ENCODE results near the gene ZMYND15.

DNA sequence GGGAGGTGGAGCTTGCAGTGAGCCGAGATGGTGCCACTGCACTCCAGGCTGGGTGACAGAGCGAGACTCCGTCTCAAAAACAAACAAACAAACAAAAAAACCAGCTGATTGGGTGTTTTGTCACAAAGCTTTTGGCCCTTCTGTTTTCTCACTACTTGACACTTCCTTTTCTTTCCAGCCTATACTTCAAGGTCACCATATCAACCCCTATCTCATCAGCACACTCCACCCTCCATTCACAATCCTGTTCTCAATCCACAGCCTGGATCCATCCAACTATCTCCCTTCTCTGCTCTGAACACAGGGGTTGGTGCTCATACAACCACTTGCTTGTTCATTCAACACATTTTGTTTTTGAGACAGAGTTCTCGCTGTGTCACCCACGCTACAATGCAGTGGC lies 15.0 kb upstream of the ZMYND15 start:
- TF ChIP-seq, protein P1, sequence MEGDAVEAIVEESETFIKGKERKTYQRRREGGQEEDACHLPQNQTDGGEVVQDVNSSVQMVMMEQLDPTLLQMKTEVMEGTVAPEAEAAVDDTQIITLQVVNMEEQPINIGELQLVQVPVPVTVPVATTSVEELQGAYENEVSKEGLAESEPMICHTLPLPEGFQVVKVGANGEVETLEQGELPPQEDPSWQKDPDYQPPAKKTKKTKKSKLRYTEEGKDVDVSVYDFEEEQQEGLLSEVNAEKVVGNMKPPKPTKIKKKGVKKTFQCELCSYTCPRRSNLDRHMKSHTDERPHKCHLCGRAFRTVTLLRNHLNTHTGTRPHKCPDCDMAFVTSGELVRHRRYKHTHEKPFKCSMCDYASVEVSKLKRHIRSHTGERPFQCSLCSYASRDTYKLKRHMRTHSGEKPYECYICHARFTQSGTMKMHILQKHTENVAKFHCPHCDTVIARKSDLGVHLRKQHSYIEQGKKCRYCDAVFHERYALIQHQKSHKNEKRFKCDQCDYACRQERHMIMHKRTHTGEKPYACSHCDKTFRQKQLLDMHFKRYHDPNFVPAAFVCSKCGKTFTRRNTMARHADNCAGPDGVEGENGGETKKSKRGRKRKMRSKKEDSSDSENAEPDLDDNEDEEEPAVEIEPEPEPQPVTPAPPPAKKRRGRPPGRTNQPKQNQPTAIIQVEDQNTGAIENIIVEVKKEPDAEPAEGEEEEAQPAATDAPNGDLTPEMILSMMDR (optimal IDR thresholded peaks at IDR 0.05 in 1 of 3, IDR thresholded peaks at IDR 0.05 in 1 of 3, conservative IDR thresholded peaks at IDR 0.05 in 1 of 3; ENCODE audit: extremely low read depth in 1 of 3, insufficient read depth in 2 of 3, low read length in 3 of 3): no peak
- TF ChIP-seq EZH2 (IDR thresholded peaks at IDR 0.05; ENCODE audit: low read length): no peak

All from keratinocyte (primary cell).